Forelimb muscle (tissue), 1 donor: ENCODE measurements around the gene FCHO1. TPM values are rescaled to one million over a fixed set of nuclear protein-coding genes. Genes with fewer than 3 reads are reported as not detected.

Experiments used
- DNase-seq: peaks from one replicate; pipeline ENCODE4 v3.0.0-alpha.2; 2013; ENCODE audit warnings: low read depth
- polyA plus RNA-seq: library from polyadenylated mRNA; unstranded; fragments of 120-200 nt; gene quantifications from one replicate; pipeline ENCODE4 v1.2.1, GENCODE V29; 2013; ENCODE audit not compliant: insufficient read length

FCHO1 gene, protein sequence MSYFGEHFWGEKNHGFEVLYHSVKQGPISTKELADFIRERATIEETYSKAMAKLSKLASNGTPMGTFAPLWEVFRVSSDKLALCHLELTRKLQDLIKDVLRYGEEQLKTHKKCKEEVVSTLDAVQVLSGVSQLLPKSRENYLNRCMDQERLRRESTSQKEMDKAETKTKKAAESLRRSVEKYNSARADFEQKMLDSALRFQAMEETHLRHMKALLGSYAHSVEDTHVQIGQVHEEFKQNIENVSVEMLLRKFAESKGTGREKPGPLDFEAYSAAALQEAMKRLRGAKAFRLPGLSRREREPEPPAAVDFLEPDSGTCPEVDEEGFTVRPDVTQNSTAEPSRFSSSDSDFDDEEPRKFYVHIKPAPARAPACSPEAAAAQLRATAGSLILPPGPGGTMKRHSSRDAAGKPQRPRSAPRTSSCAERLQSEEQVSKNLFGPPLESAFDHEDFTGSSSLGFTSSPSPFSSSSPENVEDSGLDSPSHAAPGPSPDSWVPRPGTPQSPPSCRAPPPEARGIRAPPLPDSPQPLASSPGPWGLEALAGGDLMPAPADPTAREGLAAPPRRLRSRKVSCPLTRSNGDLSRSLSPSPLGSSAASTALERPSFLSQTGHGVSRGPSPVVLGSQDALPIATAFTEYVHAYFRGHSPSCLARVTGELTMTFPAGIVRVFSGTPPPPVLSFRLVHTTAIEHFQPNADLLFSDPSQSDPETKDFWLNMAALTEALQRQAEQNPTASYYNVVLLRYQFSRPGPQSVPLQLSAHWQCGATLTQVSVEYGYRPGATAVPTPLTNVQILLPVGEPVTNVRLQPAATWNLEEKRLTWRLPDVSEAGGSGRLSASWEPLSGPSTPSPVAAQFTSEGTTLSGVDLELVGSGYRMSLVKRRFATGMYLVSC
- 0.83 TPM for polyA plus RNA-seq

DNA sequence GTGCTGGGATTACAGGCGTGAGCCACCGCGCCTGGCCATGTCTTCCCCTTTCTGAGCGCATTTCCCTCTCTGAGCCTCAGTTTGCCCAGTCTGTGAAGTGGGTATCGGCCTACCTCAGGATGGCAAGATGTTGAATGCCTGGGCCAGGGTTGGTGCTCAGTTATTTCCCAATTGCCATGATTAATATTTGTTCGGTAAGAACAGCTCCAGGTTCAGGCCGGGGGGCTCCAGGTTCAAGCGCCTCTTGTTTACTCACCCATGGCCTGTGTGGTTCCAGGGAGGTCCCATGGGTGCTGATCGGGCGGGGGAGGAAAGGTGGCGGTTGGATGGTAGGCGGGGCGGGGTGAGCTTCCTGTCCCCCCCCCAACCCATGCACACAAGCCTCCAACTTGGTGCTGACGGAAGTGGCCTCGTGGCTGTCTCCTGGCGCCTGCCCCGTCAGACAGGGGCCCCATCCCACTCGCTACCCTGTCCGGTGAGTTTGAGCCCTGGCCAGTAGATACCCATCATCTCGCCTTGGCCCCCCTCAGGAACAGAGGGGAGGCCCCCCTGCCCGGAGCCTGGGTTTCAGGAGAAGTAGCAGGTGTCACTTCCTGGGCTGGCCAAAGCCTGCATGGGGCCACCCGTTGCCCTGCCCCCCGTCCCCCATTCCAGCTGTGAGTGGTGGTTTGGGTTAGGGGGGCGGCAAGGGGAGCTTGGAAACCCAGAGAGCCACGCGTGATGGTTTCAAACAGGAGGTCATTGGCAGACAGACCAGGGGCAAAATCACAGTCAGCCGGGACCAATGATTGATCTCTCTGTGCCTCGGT lies at the start of gene FCHO1:
FCHO1 (plus strand) TSS at position 375 of the 809 bp plus-strand sequence. CDS start 3,688 bp downstream, outside the sequence.
- DNase-seq: no peak

DNA sequence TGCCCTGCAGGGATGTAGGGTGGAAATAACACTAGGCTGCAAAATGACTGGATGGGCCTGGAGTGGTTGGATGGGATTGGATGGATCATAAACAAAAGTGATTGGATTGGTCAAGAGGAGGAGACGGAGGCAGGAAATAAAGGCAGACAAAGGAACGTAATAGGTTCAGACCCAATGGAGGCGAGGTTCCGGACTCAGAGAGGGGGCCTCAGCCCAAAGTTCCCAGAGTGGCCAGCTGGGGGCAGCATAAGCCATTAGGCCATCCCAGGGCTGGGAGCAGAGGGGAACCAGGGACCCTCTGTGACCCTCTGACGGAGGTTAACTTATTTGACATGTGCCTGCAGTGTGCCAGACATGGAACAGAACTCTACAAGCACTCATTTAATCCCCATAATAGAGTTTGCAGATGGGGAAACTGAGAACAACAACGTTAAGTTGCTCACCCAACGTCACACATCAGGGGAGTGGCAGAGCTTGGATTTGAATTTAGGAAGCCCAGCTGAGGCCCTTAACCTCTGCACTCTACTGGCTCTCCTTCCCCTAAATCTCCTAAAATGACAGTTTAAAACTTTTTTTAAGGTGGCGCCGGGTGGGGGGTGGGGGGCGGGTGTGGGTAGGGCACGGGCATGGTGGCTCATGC lies 47.3 kb upstream of the FCHO1 start:
- no peak for DNase-seq

DNA sequence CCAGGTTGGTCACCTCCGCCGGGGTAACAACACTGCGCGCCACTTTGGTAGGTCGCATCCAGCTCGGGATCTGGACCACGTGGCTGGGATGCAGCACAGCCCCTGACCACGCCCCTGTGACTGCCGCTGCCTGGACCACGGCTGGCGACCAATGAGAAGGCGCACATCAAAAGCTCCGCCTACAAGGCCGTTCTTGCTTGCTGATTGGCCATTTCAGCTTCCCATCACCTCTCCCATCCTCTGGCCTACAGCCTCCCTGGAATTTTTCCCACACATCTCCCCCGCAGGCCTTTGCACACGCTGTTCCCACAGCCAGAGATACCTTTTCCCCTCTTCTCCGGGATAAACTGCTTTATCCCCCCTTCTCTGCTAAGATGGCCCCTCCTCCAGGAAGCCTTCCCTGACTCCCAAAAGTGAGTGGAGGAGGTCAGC lies 44.5 kb upstream of the FCHO1 start:
- no peak for DNase-seq

DNA sequence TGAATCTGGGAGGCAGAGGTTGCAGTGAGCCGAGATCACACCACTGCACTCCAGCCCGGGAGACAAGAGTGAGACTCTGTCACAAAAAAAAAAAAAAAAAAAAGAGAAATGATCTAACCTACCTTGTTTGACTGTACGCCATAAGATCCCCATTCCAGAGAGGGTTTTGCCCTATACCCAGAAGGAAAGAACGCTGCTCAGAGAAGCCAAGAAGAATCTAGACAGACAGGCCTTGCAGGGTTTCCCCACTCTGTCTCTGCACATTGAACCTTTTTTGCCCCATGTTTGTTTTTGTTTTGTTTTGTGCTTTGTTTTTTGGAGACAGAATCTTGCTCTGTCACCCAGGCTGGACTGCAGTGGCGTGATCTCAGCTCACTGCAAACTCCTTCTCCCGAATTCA lies 39.4 kb upstream of the FCHO1 start:
- no peak for DNase-seq

DNA sequence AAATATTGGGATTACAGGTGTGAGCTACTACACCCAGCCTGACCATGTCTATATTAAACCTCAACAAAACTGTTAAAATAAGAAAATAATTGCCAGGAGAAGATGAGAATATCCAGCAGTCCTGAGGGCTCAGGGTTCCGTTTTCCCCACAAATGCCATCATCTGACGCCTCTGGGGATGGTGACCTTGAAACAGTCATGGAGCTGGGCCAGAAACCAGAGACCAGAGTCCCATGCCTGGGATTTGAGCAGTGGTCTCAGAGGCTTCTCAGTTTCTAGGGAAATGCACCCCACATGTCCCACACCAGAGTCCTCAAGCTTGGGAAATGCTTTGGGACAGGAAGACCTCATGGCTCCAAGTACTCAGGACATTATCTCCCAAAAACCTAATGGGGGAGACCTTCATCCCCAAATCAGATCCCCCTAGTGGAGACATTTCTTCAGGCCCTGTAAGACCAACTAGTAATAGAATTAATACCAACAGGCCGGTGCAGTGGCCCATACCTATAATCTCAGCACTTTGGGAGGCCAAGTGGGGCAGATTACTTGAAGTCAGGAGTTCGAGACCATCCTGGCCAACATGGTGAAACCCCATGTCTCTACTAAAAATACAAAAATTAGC lies 34.9 kb upstream of the FCHO1 start:
- DNase-seq: no peak

DNA sequence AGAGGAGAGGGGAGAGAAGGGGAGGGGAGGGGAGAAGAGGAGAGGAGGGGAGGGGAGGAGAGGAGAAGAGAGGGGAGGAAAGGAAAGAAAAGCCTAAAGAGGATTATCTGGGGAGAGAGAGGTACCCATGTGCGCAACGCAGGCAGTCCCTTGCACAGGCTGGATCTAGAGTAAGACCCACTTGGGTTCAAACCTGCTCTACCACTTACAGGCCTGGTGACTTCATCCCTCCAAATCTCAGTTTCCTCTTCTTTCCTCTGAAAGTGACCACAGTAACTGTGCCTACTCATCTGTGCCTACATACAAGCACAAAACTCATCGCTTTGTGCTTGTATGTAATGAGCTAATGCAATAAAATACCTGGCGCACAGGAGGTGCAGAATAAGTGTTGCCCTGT lies 32.7 kb upstream of the FCHO1 start:
- DNase-seq: no peak

DNA sequence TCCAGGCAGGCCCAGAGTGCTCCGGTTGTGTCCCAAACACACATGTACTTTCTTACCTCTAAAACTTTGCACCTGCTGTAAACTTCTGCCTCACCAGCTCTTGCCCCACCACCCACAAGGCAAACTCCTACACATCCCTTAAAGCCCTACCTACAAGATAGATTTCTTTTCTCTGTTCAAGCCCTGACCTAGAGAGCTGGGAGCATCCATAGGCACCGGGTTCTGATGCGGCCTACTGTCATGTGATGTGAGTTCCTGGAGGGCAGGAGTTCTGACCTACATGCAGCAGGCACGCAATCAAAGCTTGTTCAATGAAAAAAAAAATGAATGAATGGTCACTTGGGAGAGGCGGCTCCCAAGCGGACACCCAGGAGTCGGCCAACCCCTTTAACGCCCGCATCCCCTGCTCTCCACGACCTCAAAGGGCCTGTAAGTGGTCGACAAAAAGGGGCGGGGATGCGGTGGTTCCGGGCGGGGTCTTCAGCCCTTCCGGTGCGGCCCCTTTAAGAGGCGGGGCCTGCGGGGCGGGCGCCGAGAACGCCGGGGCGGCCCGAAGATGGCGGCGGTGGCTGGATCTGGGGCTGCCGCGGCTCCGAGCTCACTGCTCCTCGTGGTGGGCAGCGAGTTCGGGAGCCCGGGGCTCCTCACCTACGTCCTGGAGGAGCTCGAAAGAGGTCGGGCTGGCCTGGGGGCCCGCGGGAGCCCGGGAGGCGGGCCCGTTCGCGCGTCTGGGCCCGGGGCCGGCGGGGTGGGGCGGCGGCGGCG lies 32.1 kb upstream of the FCHO1 start, which contains the start of gene MAP1S:
MAP1S (plus strand) TSS at position 534 of the 765 bp plus-strand sequence; CDS start at position 557, 23 bp downstream.
- DNase-seq: no peak

DNA sequence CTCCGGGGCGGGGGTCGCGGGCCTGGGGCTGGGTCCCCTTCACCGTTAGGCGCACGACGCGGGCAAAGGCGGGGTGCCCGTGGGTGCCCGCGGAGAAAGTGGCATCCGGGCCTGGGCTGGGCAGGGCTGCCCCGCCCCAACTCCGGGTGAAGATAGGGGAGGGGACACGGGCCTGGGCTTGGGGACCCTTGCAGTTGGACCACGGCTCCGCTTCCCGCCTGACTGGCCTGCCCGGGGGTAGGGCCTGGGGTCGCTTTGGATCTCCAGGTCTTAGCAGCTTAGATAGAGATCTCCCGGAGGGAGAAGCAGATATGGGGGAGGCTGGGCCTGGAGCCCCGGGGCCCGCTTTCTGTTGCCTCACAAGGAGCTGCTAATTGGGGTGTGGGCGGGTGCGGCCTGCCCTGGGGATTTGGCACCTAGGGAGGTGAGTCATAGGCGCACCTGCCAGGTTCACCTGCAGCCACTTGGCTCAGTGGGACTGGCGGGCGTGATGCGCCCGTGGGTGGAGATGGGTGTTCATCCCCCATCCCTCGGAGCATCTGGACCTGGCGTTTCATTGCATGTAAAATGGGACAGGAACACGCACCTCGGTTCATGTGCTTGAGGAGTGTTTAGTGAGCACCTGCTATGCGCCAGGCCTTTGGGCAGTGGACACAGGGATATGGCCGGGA lies 31.4 kb upstream of the FCHO1 start:
- DNase-seq: no peak

DNA sequence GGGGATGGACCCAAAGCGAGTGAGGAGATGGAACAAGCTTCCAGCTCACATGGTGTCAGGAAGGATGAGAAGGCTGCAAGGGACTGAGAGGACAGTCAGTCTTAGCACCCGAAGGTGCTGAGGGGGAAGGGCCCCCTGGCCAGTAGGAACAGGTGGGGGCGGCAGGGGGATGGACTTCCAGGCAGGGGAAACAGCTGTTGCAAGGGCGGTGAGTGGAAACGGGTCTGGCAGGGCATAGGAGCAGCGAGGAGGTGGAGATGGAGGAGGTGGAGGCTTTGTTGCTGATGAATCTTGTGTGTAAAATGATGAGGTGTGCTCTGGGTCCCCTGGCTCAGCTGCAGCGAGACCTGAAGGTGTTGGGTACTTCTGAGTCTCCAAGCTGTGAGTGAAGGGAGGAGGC lies 30.8 kb upstream of the FCHO1 start:
- DNase-seq: no peak

DNA sequence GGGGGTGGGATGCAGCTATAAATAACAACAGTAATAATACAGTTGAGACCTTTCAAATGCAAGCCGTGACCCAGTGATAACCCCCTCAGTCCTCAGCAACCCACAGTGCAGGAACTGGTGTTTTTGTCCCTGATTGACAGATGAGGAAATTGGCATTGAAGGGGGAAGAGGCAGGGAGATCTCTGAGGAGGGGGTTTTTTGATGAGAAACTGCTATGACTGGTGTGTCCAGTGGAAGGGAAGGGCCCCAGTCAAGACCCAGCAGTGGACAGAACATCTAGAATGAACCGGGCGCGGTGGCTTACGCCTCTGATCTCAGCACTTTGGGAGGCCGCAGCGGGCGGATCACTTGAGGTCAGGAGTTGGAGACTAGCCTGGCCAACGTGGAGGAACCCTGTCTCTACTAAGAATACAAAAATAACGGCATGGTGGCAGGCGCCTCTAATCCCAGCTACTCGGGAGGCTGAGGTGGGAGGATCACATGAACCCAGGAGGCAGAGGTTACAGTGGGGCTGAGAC lies 30.1 kb upstream of the FCHO1 start:
- no peak for DNase-seq

DNA sequence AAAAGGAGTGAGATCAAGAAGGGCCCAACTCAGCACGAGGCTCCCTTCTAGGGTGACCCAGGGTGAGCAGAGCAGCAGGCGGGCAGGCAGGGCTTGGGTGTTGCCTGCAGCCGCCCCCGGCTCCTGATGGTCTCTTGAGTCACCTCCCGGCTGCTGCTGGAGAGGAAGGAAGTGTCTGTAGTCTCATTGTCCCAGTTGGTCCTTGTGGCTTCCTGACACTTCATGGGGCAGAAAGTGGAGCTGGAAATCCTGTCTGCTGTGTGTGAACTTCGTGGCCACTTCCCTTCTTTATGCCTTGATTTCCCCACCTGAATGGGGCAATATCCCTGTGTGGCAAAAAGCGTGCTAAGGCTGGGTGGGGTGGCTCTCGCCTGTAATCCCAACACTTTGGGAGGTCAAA lies 29.5 kb upstream of the FCHO1 start:
- no peak for DNase-seq

DNA sequence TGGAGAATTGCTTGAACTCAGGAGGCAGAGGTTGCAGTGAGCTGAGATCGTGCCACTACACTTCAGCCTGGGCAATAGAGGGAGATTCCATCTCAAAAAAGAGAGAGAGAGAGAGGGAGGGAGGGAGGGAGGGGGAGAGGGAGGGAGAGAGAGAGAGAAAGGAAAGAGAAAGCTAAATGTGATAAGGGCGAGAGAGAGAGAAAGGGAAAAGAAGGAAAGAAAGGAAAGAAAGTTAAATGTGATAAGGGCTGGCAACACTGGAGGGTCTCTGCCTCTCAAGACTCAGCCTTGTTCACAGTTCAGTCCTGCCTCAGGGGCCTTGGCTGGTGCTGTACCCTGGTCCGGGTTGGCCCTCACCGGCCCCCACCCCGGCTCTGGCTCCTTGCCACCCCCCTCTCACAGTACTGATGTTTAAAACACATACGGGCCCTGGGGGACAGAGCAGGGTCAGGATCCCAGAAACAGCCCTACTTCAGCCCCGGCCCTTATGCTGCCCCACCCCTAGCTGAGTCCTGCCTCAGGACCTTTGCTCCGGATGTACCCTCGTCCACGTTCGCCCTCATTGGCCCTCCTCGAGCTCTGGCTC lies 28.5 kb upstream of the FCHO1 start:
- DNase-seq: no peak

DNA sequence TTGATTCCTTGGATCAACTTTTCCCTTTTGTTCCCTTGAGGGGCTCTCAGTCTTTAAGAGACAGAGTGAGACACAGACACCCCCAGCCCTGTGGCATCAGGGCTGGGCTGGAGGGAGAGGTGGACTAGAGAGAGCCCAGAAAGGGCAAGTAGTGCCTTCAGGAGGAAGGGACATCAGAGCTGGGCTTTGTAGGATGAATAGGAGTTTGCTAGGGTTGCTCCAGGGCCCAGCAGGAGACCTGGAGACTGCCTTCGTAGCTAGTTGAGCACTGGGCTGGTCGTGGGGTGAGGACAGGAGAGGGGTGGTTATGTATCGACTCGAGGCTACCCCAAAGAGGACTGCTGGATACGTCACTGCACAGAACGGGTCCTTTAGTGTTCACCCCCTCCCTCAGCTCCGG lies 26.6 kb upstream of the FCHO1 start:
- no peak for DNase-seq

DNA sequence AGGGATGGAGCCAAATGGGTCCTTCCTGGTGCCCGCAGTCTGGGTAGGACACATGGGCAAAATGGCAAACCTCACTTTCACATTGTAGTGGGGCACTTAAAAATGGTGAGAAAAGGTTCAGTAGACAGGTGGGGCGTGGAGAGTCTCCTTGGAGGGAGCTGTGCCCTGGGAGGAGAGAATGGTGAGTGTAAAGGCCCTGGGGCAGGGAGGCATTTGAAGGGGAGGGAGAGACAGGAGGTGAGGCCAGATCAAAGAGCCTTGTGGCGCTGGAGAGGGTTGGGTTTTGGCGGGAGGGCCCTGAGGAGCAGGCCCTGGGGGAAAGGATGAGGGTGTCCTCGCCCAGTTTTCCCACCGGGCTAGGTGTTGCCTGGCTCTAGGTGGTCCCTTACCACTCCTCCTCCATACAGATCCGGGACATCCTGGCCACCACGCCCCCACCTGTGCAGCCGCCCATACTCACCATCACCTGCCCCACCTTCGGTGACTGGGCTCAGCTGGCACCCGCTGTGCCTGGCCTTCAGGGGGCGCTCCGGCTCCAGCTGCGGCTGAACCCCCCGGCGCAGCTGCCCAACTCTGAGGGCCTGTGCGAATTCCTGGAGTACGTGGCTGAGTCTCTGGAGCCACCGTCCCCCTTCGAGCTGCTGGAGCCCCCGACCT lies 25.7 kb upstream of the FCHO1 start:
- DNase-seq: no peak

DNA sequence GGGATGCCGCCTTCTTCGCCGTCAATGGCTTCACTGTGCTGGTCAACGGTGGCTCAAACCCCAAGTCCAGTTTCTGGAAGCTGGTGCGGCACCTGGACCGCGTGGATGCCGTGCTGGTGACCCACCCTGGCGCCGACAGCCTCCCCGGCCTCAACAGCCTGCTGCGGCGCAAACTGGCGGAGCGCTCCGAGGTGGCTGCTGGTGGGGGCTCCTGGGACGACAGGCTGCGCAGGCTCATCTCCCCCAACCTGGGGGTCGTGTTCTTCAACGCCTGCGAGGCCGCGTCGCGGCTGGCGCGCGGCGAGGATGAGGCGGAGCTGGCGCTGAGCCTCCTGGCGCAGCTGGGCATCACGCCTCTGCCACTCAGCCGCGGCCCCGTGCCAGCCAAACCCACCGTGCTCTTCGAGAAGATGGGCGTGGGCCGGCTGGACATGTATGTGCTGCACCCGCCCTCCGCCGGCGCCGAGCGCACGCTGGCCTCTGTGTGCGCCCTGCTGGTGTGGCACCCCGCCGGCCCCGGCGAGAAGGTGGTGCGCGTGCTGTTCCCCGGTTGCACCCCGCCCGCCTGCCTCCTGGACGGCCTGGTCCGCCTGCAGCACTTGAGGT lies 25.0 kb upstream of the FCHO1 start:
- DNase-seq: no peak

DNA sequence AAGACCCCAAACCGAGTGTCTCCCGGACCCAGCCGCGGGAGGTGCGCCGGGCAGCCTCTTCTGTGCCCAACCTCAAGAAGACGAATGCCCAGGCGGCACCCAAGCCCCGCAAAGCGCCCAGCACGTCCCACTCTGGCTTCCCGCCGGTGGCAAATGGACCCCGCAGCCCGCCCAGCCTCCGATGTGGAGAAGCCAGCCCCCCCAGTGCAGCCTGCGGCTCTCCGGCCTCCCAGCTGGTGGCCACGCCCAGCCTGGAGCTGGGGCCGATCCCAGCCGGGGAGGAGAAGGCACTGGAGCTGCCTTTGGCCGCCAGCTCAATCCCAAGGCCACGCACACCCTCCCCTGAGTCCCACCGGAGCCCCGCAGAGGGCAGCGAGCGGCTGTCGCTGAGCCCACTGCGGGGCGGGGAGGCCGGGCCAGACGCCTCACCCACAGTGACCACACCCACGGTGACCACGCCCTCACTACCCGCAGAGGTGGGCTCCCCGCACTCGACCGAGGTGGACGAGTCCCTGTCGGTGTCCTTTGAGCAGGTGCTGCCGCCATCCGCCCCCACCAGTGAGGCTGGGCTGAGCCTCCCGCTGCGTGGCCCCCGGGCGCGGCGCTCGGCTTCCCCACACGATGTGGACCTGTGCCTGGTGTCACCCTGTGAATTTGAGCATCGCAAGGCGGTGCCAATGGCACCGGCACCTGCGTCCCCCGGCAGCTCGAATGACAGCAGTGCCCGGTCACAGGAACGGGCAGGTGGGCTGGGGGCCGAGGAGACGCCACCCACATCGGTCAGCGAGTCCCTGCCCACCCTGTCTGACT lies 24.1 kb upstream of the FCHO1 start:
- no peak for DNase-seq

DNA sequence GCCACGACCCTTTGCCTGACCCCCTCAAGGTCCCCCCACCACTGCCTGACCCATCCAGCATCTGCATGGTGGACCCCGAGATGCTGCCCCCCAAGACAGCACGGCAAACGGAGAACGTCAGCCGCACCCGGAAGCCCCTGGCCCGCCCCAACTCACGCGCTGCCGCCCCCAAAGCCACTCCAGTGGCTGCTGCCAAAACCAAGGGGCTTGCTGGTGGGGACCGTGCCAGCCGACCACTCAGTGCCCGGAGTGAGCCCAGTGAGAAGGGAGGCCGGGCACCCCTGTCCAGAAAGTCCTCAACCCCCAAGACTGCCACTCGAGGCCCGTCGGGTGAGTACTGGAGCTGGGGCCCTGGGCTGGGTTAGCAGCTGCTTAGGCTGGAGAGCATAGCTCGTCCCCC lies 23.4 kb upstream of the FCHO1 start:
- no peak for DNase-seq
